Measurements from ENCODE around the gene GDPD4.
"Not testable (repeated sequence)": the region's sequence is repeated elsewhere in the genome, so short reads cannot be mapped to it uniquely, and the experiment has no call there.

The GDPD4 gene, protein sequence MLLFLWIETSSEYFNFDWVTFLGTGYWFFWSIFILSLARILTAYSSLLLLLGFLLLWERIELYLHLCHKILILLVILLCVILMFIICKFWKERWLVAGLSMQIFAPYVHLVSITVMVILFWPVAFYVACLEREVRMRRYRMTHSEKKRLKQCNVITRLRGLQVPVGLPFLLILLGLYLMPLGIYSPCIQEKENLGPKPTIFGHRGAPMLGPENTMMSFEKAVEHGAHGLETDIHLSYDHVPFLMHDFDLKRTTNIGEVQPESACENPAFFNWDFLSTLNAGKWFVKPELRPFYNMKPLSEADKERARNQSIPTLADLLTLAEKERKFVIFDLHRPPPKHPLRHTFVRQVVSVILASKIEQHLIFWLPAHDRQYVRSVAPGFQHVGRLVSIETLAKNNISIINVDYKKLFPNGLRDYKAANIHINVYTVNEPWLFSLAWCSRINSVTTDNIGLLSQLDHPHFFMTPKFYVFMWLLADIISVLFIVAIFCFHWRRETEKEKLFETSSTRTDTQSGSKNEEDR

GRCh38 chr11:77301510-77301909, at the start of gene GDPD4:
Gene GDPD4 (minus strand): TSS chr11:77301686. CDS start chr11:77285137, 16,549 bp downstream.
- no peak for DNase-seq

DNA sequence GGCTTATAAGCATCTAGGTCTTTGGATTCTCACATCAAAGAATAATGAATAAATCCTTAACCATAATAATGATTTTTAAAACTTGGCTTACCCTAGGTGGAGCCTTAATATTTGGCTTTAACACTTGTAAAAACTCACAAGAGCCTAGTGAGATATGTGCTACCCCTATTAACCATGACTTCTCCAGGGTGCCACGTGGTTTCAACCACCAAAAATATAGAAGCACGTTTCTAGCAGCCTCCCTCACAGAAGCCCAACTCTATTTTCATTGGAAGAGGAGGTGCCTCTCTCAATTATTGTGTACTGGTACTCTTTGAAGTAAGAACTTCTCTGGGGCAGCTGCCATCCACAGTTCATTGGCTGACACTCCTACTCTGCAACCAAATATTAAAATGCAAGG, 46.5 kb upstream of the GDPD4 start:
- no peak for DNase-seq

- DNase-seq = no peak
Observed at GRCh38 chr11:77346906-77347603, 45.6 kb upstream of the GDPD4 start.

GRCh38 chr11:77345621-77346020, 44.1 kb upstream of the GDPD4 start:
- no peak for DNase-seq

- no peak for DNase-seq
Observed at GRCh38 chr11:77340501-77340900, 39.0 kb upstream of the GDPD4 start.

- no peak for DNase-seq
Observed at GRCh38 chr11:77332259-77332658, 30.8 kb upstream of the GDPD4 start.

- DNase-seq = no peak
Observed at GRCh38 chr11:77325159-77325558, 23.7 kb upstream of the GDPD4 start.

DNA sequence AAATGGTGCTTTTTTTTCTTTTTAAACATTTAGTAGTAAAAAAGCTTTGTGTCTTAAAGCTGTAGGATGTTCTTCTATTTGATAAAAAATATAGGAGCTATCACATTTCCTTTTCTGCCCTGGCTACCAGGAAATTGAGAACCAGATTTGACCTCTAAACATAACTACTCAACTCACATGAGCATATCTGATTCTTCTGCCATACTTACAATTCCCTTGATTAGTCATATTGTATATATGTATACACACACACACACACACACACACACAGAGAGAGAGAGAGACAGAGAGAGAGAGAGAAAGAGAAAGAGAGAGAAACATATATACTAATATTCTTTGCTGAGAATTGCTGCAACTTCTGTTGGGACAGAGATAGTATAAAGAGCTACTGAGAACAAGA, 23.0 kb upstream of the GDPD4 start:
- no peak for DNase-seq

DNA sequence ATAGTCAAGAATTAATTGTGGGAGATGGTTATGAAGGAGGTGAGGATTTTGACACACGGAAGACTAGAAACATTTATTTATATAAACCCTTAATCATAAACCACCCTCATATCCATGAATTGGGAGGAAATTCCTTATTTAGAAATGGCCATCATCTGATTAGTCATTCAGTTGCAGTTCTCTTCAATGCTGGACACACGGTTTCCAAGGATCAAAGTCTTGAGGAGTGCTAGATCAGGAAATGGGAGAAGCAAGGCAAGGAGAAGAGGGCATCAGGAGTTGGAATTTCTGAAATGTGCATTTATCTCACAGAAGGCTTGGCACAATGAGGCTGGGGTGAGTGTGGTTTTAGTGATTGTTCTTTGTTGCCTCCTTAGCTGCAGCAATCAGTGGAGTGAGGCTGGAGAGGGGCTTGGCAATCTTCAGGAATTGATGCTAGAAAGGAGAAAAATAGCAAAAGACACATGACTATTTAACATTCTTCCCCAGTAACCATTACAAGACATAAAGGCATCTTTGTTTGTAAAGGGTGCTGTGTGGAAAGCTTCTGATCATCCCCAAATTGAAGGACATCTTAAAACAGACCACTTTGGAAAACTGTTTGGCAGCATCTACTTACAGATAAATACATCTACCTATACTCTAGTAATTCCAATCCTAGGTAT, 21.6 kb upstream of the GDPD4 start:
- DNase-seq = no peak

DNA sequence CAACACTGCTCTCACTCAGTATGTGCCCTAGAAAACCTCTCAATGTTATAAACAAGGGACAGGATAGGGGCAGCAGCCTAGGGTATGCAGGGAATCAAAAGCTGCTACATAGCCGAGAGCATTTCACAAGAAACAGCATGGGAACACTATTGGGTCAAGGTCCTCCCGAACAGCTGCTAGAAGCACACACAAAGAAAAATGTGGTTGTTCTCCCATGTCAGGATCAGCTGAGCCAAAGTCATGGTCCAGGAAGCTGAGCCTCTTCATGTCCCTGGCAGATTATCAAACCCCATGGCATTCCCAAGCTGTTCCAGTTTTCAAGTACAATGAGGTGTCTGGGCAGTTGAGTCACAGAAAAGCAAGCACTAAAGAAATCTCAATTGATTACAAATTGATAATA, 21.0 kb upstream of the GDPD4 start:
- DNase-seq = no peak

DNA sequence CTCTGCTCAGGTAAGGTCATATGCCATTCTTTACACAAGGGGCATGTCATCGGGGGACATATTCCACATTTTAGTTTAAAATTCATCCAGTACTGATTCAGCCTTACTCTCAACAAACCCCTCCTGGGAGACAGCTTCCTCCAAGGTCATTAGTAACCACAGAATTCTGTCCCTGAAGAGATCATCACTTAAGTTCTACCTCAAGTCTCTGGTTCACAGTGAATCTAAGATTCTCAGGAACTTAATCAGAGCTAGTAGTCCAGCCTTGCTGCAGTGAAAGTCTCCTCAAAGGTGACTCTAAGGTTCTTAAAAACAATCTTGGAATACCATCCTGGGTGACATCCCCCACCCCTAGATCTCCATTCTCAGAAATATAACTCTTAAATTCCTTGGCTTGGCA, 18.9 kb upstream of the GDPD4 start:
- DNase-seq = no peak

- DNase-seq = no peak
Observed at GRCh38 chr11:77318600-77318999, 17.1 kb upstream of the GDPD4 start.

DNA sequence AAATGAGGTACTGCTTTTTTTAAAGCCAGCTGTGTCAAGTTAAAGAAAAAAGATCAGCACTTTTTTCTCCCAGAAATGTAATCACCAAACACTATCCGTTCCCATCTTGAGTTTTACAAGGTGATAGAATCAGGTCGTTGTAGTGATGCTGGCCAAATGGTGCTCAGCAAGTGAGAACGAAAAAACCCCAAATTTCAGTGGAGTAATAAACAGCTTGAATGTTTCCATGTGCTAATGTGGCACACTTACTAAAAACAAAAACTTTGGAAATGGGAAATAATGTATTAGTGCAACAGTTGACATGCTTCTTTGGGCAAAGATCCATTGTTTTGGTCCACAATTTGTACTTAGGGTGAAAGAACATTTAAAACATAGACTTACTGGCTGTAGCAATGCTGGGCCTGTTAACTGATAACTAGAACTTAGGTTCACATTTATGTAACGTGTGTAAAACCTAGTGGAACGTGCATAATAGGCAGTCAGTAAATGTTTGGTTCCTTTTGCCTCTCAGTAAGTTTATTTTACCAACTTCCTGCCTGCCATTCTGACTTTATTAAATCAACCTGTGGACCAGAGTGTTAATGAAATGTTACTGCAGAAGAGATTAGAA, 15.4 kb upstream of the GDPD4 start:
- DNase-seq = no peak

DNA sequence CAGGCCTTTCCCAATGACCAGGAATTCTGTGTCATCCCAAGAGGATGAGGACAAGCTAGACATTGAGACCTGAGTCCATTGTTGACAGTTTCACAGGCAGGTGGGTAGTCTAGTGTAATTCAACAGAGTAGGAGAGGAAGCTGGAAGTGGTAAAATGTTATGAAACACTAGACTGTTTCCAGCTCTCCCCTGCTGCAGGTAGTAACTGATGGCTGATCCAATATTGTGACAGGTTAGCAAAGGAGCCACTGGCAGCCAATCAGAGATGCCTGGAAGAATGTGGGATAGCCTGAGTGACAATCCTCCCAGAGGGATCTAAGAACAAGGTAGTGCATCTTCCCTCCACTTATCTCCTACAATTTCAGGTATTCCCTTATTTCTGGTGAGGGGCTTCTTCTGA, 10.6 kb upstream of the GDPD4 start:
- no peak for DNase-seq

DNA sequence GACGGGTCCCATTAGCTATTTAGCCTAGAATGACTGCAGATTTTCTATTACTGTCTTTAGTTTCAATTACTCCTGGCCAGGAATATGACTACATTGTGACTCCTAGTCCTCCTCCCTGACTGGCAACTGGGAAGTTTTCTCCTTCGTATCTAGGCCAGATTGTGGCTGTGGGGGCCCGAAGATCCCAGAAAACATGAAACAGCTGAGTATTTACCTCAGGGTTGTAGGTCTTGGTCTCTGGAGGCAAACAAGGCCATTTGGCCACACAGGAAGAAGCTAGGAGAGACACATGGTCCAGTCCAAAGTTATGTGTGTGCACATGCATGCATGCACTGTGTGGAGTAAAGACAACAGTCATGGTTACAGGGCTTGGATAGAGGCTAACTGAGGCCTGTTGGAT, 10.2 kb upstream of the GDPD4 start:
- DNase-seq = no peak

DNA sequence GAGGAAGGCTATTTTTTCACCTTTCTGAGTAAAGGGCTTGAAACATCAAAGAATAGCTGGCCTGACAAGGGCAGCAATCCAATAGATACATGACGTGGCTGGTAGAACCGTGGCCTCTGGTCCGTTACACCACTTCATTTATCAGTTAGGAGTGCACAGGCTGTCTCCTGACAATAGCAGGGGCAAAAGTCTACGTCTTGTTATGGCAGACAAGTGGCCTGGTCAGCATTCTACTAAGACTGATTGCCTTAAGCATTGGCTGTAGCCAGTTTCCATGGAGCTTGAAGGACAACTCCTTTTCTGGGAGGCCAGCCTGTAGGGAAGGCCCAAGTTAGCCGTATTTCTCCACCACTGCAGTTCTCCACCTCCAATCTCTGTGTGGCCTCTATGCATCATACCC, 9.2 kb upstream of the GDPD4 start:
- no peak for DNase-seq

- DNase-seq = no peak
Observed at GRCh38 chr11:77309401-77310085, 8.1 kb upstream of the GDPD4 start.

GRCh38 chr11:77308838-77309237, 7.4 kb upstream of the GDPD4 start:
- DNase-seq = no peak

DNA sequence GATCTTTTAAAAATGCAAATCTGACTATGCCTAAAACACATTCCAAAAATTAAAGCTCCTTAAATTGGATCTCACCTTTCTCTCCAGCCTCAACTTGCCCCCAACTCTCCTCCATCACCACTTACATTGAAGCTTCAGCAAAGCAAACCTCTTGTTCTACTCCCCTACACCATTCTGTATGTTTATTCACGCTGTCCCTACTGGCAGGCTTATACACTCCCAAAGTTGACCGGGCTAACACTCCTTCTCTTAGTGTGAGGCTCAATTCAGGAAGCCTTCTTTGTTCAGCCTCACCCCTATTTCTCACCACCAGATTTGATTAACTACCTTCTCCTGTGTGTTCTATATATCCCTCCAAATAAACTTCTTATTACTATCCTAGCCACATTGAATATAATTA, 1.8 kb upstream of the GDPD4 start:
- no peak for DNase-seq

DNA sequence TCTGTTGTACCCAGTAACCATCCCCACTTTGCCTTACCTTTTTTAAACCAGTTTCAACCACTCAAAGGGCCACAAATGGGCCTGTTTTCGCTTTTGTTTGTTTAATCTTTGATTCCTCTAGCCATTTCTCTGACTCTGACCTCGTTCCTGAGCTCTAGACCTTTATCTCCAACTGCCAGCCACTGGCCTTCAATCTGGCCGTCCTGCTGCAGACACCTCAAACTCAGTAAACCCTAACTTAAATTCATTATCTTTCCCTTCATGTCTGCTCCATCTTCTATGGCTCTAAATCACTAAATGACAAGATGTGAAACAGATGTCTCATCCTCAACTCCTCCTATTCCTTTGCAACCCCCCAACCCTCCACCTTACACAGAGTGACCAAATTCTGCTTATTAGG, 1.3 kb upstream of the GDPD4 start:
- no peak for DNase-seq

DNA sequence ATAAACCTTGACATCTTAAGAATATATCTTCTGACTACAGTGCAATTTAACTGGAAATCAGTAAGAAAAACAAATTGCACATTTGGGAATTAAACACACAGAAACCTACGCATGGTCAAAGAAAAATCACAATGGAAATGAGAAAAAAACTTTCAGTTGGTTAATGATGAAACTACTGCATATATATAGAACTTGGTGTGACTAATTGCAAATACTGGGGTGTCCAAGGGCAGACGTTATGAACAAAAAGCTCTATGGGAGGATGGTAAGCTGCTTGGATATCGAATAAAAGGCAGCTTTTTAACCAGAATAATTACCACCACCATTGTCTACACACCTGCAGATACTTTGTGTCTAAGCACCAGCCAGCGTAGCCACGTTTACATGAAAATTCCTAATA, 791 bp downstream of the GDPD4 start:
- no peak for DNase-seq

GRCh38 chr11:77300028-77300427, 1.5 kb downstream of the GDPD4 start:
- DNase-seq = not testable (repeated sequence)

DNA sequence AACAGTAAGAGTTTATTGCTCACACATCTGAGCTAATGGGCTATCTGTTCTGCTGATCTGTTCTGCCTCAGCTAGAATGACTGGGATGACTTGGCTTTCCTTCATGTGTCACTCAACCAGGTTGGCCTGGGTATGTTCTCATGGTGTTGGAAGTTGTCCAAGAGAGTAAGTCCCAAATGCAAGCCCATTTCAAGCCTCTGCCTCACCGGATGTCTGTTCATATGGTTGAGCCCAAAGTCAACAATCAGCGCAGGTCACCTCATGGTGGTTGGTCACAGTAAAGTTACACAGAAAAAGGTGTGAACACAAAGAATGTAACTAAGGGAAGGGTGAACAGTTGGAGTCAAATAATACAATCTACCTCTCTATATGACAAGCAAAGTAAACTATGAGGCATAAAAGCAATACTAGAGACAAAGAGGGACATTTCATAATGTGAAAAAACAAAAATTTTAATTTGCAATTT, 1.9 kb downstream of the GDPD4 start:
- no peak for DNase-seq

Data from activated naive CD4-positive, alpha-beta T cell (primary cell).